H9 (cell line): ENCODE results near the gene SLC24A3. TPM values are rescaled to one million over a fixed set of nuclear protein-coding genes. Genes with fewer than 3 reads are reported as not detected.

ENCODE experiments used
- DNase-seq: peaks from one replicate; pipeline ENCODE4 v3.0.0-alpha.2; 2017
- H2AFZ ChIP-seq: one replicate; pipeline ENCODE4 v1.6.1; 2013; ENCODE audit warnings: mild to moderate bottlenecking, low read length, control low read depth, moderate library complexity
- H2AK5ac ChIP-seq: 2 replicates; pipeline ENCODE4 v1.6.1; 2013; ENCODE audit warnings: low read length, control low read depth, mixed read lengths; ENCODE audit not compliant: insufficient read length
- H2BK120ac ChIP-seq: one replicate; pipeline ENCODE4 v1.6.1; 2013; ENCODE audit warnings: low read depth, mild to moderate bottlenecking, low read length, control low read depth, inconsistent platforms; ENCODE audit not compliant: poor library complexity, severe bottlenecking
- H2BK12ac ChIP-seq: 2 replicates; pipeline ENCODE4 v1.6.1; 2013; ENCODE audit warnings: low read length, control low read depth, mixed read lengths, low read depth; ENCODE audit not compliant: insufficient read length
- H2BK15ac ChIP-seq: 2 replicates; pipeline ENCODE4 v1.6.1; 2013; ENCODE audit warnings: low read depth, low read length, control low read depth
- H2BK20ac ChIP-seq: one replicate; pipeline ENCODE4 v1.6.1; 2013; ENCODE audit warnings: low read depth, mild to moderate bottlenecking, low read length, control low read depth, inconsistent platforms; ENCODE audit not compliant: poor library complexity, severe bottlenecking
- H2BK5ac ChIP-seq: 2 replicates; pipeline ENCODE4 v1.6.1; 2013; ENCODE audit warnings: low read length, control low read depth, mixed read lengths; ENCODE audit not compliant: insufficient read length
- H3K14ac ChIP-seq: 2 replicates; pipeline ENCODE4 v1.6.1; 2013; ENCODE audit warnings: low read length, control low read depth; ENCODE audit not compliant: insufficient read depth
- H3K18ac ChIP-seq: 2 replicates; pipeline ENCODE4 v1.6.1; 2013; ENCODE audit warnings: low read depth, mild to moderate bottlenecking, mixed read lengths, low read length, control low read depth; ENCODE audit not compliant: insufficient read length
- H3K23ac ChIP-seq: 2 replicates; pipeline ENCODE4 v1.6.1; 2013; ENCODE audit warnings: low read length, control low read depth, mixed read lengths, low read depth; ENCODE audit not compliant: insufficient read length
- H3K23me2 ChIP-seq: 2 replicates; pipeline ENCODE4 v1.6.1; 2013; ENCODE audit warnings: low read depth, mild to moderate bottlenecking, mixed read lengths, low read length, control low read depth; ENCODE audit not compliant: insufficient read length, poor library complexity, severe bottlenecking
- H3K27ac ChIP-seq: 2 replicates; pipeline ENCODE4 v1.5.1; 2013; ENCODE audit warnings: low read length, control low read depth, mixed read lengths, low read depth; ENCODE audit not compliant: insufficient read length
- H3K27me3 ChIP-seq: 2 replicates; pipeline ENCODE4 v1.6.1; 2013; ENCODE audit warnings: low read length, control low read depth, inconsistent platforms; ENCODE audit not compliant: insufficient read depth
- H3K4ac ChIP-seq: 2 replicates; pipeline ENCODE4 v1.6.1; 2013; ENCODE audit warnings: low read depth, mild to moderate bottlenecking, control low read depth, inconsistent platforms, low read length, moderate library complexity
- H3K4me1 ChIP-seq: 2 replicates; pipeline ENCODE4 v1.6.1; 2013; ENCODE audit warnings: low read length, control low read depth, inconsistent platforms; ENCODE audit not compliant: insufficient read depth
- H3K4me2 ChIP-seq: 2 replicates; pipeline ENCODE4 v1.6.1; 2013; ENCODE audit warnings: low read length, control low read depth, mixed read lengths; ENCODE audit not compliant: insufficient read length, insufficient read depth
- H3K56ac ChIP-seq: 2 replicates; pipeline ENCODE4 v1.6.1; 2013; ENCODE audit warnings: low read depth, mild to moderate bottlenecking, mixed read lengths, low read length, control low read depth; ENCODE audit not compliant: insufficient read length
- H3K79me1 ChIP-seq: 2 replicates; pipeline ENCODE4 v1.6.1; 2013; ENCODE audit warnings: low read depth, mild to moderate bottlenecking, moderate library complexity, low read length, control low read depth, inconsistent platforms; ENCODE audit not compliant: insufficient read depth, poor library complexity, severe bottlenecking
- H3K79me2 ChIP-seq: 2 replicates; pipeline ENCODE4 v1.6.1; 2013; ENCODE audit warnings: low read length, control low read depth, inconsistent platforms; ENCODE audit not compliant: insufficient read depth
- H3K9ac ChIP-seq: 2 replicates; pipeline ENCODE4 v1.6.1; 2013; ENCODE audit warnings: low read length, control low read depth, mixed read lengths; ENCODE audit not compliant: insufficient read length; ENCODE audit errors: extremely low read depth
- H3K9me3 ChIP-seq: one replicate; pipeline ENCODE4 v1.6.1; 2013; ENCODE audit warnings: low read depth, low read length, inconsistent platforms; ENCODE audit not compliant: control insufficient read depth
- H3T11ph ChIP-seq: one replicate; pipeline ENCODE4 v1.6.1; 2013; ENCODE audit warnings: mild to moderate bottlenecking, low read length, control low read depth, inconsistent platforms
- H4K20me1 ChIP-seq: one replicate; pipeline ENCODE4 v1.6.1; 2013; ENCODE audit not compliant: control insufficient read depth, insufficient read length, insufficient read depth
- H4K5ac ChIP-seq: 2 replicates; pipeline ENCODE4 v1.6.1; 2013; ENCODE audit warnings: low read depth, mild to moderate bottlenecking, mixed read lengths, low read length, control low read depth; ENCODE audit not compliant: insufficient read length
- H4K8ac ChIP-seq: replicated peaks from 2 replicates; pipeline ENCODE4 v1.6.1; 2013; ENCODE audit warnings: low read length, control low read depth, mixed read lengths, low read depth; ENCODE audit not compliant: insufficient read length
- H4K91ac ChIP-seq: 2 replicates; pipeline ENCODE4 v1.6.1; 2013; ENCODE audit warnings: low read depth, mild to moderate bottlenecking, moderate library complexity, mixed read lengths, low read length, control low read depth; ENCODE audit not compliant: insufficient read length
- H3K27ac Mint-ChIP-seq, 3 experiments: 2 replicates in 2 of 3; 3 replicates in 1 of 3; pipeline ENCODE4 v1.8.0; 2020 to 2021; ENCODE audit warnings: mixed read lengths in 3 of 3, mild to moderate bottlenecking in 1 of 3, moderate library complexity in 1 of 3
- H3K27me3 Mint-ChIP-seq: 2 replicates; pipeline ENCODE4 v1.8.0; 2021; ENCODE audit warnings: low read depth, mild to moderate bottlenecking, moderate library complexity, mixed read lengths
- H3K36me3 Mint-ChIP-seq, 3 experiments: 2 replicates in 2 of 3; 3 replicates in 1 of 3; pipeline ENCODE4 v1.8.0; 2020 to 2021; ENCODE audit warnings: low read depth in 3 of 3, mixed read lengths in 3 of 3; ENCODE audit not compliant: insufficient read depth in 1 of 3
- H3K4me1 Mint-ChIP-seq, 2 experiments: 2 replicates each; pipeline ENCODE4 v1.8.0; 2020; ENCODE audit warnings: mixed read lengths in 2 of 2
- H3K4me3 Mint-ChIP-seq, 2 experiments: 2 replicates in 1 of 2; 3 replicates in 1 of 2; pipeline ENCODE4 v1.8.0; 2020 to 2021; ENCODE audit warnings: mild to moderate bottlenecking in 2 of 2, mixed read lengths in 2 of 2, moderate library complexity in 1 of 2
- H3K9me3 Mint-ChIP-seq, 2 experiments: 2 replicates in 1 of 2; 3 replicates in 1 of 2; pipeline ENCODE4 v1.8.0; 2020; ENCODE audit warnings: mild to moderate bottlenecking in 2 of 2, mixed read lengths in 2 of 2, moderate library complexity in 1 of 2
- WGBS: extraction: QIAGEN DNeasy Blood & Tissue Kit; methylation state at CpG from one replicate; pipeline ENCODE4 v1.1.7; 2013; ENCODE audit warnings: missing lambda C conversion rate, low lambda C conversion rate, mixed read lengths; ENCODE audit not compliant: insufficient read length; ENCODE audit errors: extremely low coverage; 5-methylcytosine and 5-hydroxymethylcytosine counted together
- total RNA-seq: library from RNA; stranded (reverse); gene quantifications from 2 replicates; pipeline ENCODE4 v1.2.1, GENCODE V29; 2021
- TF ChIP-seq, protein P1 (sequence below): fragments of 200-600 bp; sonication (generic); conservative IDR thresholded peaks from 3 replicates; pipeline ENCODE4 v1.8.0; 2021; ENCODE audit warnings: antibody characterized with exemption, mild to moderate bottlenecking

Gene SLC24A3
- total RNA-seq, 1 experiment from 2014 or later = 0.83 TPM

DNA sequence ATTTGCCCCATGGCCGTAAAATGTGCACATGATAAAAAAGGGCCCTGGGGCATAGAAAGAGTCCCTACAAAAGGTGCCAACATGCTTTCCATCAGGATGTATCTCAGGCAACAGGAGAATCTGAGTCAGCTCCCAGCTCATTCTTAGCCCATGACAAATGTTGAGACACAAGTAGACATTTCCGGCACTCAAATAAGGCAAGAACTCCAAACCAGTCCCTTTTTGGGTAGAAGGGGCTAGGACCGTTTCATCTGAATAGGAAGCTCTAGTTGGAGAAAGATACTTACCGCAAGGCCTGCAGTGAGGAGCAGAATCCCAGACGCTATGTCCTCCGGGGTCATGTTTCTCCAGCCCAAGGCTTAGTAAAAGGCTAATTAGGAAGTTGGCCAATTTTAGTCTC lies 284.6 kb downstream of the SLC24A3 start:
- no CpG with 5 or more reads among the region's 6 CpGs for WGBS
- Histone ChIP-seq H3K23ac (no peak overlapping the region), H3K27me3 (peaks cover 2% of the 10 kb centered on the region; the same call in 1 of the 2 replicates), H3K79me2 (no peaks in the 10 kb centered on the region), H2BK12ac (no peak overlapping the region), H3K4me1 (no peaks in the 10 kb centered on the region; the same call in 1 of the 2 replicates), H3K4ac (no peak overlapping the region), H3K9me3 (no peaks in the 10 kb centered on the region), H4K20me1 (no peaks in the 10 kb centered on the region), H2BK15ac (no peak overlapping the region), H2BK5ac (no peak overlapping the region), H3K18ac (no peak overlapping the region), H4K5ac (no peak overlapping the region), H4K8ac (no peak overlapping the region), H3K56ac (no peak overlapping the region), H3K9ac (no peak overlapping the region), H3K79me1 (no peaks in the 10 kb centered on the region), H4K91ac (no peak overlapping the region), H3K4me2 (no peak overlapping the region), H3K23me2 (no peaks in the 10 kb centered on the region), H2AFZ (no peak overlapping the region), H2AK5ac (no peak overlapping the region), H3K14ac (no peak overlapping the region), H2BK20ac (no peak overlapping the region), H3K27ac (no peak overlapping the region), H2BK120ac (no peak overlapping the region), H3T11ph (no peak overlapping the region)
- no peaks in the 10 kb centered on the region; a peak in 1 of 7 replicates for H3K36me3 Mint-ChIP-seq
- peaks cover 0 to 2% of the 10 kb centered on the region in 2 experiments; a peak in 1 of 5 replicates for H3K9me3 Mint-ChIP-seq
- peaks cover 4 to 5% of the 10 kb centered on the region in 2 experiments for H3K4me1 Mint-ChIP-seq
- H3K27ac Mint-ChIP-seq = no peak overlapping the region
- H3K27me3 Mint-ChIP-seq = no peaks in the 10 kb centered on the region; the same call in 1 of the 2 replicates
- TF ChIP-seq, protein P1, sequence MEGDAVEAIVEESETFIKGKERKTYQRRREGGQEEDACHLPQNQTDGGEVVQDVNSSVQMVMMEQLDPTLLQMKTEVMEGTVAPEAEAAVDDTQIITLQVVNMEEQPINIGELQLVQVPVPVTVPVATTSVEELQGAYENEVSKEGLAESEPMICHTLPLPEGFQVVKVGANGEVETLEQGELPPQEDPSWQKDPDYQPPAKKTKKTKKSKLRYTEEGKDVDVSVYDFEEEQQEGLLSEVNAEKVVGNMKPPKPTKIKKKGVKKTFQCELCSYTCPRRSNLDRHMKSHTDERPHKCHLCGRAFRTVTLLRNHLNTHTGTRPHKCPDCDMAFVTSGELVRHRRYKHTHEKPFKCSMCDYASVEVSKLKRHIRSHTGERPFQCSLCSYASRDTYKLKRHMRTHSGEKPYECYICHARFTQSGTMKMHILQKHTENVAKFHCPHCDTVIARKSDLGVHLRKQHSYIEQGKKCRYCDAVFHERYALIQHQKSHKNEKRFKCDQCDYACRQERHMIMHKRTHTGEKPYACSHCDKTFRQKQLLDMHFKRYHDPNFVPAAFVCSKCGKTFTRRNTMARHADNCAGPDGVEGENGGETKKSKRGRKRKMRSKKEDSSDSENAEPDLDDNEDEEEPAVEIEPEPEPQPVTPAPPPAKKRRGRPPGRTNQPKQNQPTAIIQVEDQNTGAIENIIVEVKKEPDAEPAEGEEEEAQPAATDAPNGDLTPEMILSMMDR = no peak
- H3K4me3 Mint-ChIP-seq = no peak overlapping the region
- DNase-seq = no peak
